Thyroid gland (tissue), 4 donors: ENCODE measurements around the gene CIB2.

Experiments used
- POLR2A ChIP-seq, 2 donors: fragments of 450-650 bp; IDR thresholded peaks; one replicate each; pipeline ENCODE4 v1.6.1; 2017; ENCODE audit warnings: antibody characterized with exemption in 2 of 2, mild to moderate bottlenecking in 2 of 2, moderate library complexity in 1 of 2
- TF ChIP-seq, protein P1 (sequence below), 6 experiments: fragments of 200-600 bp in 3 of 6; fragments of 450-650 bp in 3 of 6; sonication (generic) in 3 of 6; IDR thresholded peaks; one replicate each; pipeline ENCODE4 v1.5.1; 2016 to 2019; ENCODE audit warnings: antibody characterized with exemption in 6 of 6, mild to moderate bottlenecking in 2 of 6, inconsistent platforms in 1 of 6, moderate library complexity in 1 of 6

DNA sequence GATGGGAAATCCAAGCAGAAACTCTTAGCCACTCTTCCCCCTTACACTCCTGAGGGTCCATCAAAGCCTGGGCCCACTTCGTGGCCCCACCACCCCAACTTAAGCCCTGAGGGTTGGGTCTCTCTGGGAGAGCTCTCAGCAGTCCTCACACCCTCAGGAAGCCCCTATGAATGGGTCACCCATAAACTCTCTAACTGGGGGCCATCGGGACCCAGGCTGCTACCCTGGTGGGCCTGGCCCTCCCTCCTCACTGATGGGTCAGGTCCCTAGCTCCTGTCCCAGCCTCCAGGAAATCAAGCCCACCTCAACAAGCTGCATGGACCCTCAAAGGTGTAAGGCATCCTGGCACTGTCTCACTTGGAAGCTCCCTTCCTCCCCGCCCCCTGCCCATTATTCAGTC lies 19.5 kb downstream of the CIB2 start:
- TF ChIP-seq POLR2A (IDR thresholded peaks at IDR 0.05) = no peak
- TF ChIP-seq, protein P1, sequence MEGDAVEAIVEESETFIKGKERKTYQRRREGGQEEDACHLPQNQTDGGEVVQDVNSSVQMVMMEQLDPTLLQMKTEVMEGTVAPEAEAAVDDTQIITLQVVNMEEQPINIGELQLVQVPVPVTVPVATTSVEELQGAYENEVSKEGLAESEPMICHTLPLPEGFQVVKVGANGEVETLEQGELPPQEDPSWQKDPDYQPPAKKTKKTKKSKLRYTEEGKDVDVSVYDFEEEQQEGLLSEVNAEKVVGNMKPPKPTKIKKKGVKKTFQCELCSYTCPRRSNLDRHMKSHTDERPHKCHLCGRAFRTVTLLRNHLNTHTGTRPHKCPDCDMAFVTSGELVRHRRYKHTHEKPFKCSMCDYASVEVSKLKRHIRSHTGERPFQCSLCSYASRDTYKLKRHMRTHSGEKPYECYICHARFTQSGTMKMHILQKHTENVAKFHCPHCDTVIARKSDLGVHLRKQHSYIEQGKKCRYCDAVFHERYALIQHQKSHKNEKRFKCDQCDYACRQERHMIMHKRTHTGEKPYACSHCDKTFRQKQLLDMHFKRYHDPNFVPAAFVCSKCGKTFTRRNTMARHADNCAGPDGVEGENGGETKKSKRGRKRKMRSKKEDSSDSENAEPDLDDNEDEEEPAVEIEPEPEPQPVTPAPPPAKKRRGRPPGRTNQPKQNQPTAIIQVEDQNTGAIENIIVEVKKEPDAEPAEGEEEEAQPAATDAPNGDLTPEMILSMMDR (IDR thresholded peaks at IDR 0.05) = no peak
